GM13976 (cell line): ENCODE results near the gene TMEM135.
A peak's percentile ranks its signal among the peaks of the same experiment; 100 is the strongest.
"Not testable (repeated sequence)": the region's sequence is repeated elsewhere in the genome, so short reads cannot be mapped to it uniquely, and the experiment has no call there.

Experiments used
- DNase-seq: peaks from one replicate; pipeline ENCODE4 v3.0.0; 2012; ENCODE audit warnings: low spot score
- in situ Hi-C: fragments of 300-500 bp; cut with MboI; formaldehyde crosslinking; loops from one replicate; pipeline ENCODE4 v1.12.0; 2022; ENCODE audit warnings: low sequenced_read_pairs, mixed read lengths, inconsistent platforms; ENCODE audit not compliant: unreplicated experiment
- TF ChIP-seq, protein P1 (sequence below): IDR thresholded peaks from 2 replicates; pipeline ENCODE4 v1.5.1; 2012; ENCODE audit warnings: borderline replicate concordance, mild to moderate bottlenecking; ENCODE audit not compliant: insufficient read depth; ENCODE audit errors: extremely low read depth, missing control alignments, control extremely low read depth

Gene TMEM135

GRCh38 chr11:87092159-87092558 lies 54.4 kb downstream of the TMEM135 start:
- TF ChIP-seq, protein P1, sequence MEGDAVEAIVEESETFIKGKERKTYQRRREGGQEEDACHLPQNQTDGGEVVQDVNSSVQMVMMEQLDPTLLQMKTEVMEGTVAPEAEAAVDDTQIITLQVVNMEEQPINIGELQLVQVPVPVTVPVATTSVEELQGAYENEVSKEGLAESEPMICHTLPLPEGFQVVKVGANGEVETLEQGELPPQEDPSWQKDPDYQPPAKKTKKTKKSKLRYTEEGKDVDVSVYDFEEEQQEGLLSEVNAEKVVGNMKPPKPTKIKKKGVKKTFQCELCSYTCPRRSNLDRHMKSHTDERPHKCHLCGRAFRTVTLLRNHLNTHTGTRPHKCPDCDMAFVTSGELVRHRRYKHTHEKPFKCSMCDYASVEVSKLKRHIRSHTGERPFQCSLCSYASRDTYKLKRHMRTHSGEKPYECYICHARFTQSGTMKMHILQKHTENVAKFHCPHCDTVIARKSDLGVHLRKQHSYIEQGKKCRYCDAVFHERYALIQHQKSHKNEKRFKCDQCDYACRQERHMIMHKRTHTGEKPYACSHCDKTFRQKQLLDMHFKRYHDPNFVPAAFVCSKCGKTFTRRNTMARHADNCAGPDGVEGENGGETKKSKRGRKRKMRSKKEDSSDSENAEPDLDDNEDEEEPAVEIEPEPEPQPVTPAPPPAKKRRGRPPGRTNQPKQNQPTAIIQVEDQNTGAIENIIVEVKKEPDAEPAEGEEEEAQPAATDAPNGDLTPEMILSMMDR, result no peak
- DNase-seq, result no peak
- in situ Hi-C loops, result no loop called here

DNA sequence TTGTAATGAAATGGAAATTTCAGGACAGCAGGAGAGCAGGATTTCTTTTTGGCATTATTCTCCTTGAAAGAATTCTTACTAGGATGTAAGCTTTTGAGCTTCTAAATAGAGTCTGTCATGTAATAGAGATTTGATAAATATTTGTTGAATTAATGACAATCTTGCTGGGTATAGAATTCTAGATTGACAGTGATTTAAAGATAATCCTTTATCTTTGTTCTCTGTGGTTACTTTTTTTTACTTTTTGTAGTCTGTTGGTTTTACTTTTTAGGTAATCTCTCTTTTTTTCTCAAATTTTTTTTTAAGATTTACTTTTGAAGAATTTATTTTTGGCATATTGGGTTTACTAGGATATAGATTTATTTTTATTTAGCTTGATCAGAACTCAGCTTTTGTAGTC lies 54.8 kb downstream of the TMEM135 start:
- TF ChIP-seq, protein P1, result no peak
- no peak for DNase-seq
- in situ Hi-C loops, result no loop called here

DNA sequence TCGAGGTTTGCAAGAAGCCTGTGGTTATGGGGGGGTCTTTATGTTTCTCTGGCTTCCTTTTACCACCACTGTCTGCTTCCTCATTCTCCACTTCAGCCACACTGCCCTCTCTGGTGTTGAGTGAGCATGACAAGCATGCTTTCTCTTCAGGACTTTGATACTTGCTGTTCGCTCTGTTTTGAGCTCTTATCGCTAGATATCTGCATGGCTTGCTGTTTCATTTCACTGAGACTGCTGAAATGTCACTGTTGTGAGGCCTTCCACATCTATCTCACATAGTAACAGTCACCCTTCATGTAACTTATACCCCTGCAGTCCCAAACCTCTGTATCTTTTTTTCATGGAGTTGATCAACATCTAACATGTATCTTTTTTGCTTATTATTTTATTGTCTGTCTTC lies 59.8 kb downstream of the TMEM135 start:
- peak; percentile 62 for DNase-seq
- TF ChIP-seq, protein P1, result peak; percentile 69
- in situ Hi-C loops, result no loop called here

DNA sequence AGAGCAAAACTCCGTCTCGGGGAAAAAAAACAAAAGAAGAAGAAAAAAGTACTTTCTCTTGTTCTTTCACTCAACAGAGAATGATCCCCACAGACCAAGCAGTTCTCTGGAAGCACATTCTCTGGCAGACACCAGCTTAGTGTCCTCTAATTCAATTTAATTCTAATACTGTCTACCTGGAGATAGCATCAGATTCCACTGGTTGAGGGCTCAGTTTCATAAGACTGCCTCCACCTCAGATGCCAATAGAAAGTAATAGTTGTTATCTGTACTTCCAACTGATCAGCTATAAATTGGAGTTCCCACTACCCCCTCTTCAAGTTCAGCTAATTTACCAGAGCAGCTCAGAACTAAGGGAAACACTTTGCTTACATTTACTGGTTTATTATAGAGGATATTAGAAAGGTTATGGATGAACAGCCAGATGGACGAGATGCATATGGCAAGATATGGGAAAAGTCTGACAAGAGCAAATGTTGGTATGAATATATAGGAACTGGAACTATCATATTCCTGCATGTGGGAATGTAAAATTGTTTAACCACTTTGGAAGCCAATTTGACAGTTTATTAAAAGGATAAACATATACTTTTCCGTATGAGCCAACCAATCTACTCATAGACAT lies 64.3 kb downstream of the TMEM135 start:
- DNase-seq, result no peak
- in situ Hi-C loops, result no loop called here
- TF ChIP-seq, protein P1, result no peak

- in situ Hi-C loops, DNase-seq: not testable (repeated sequence)
Observed at GRCh38 chr11:87105826-87106225, 68.1 kb downstream of the TMEM135 start.

GRCh38 chr11:87107379-87107778 lies 69.6 kb downstream of the TMEM135 start:
- DNase-seq, in situ Hi-C loops: not testable (repeated sequence)

DNA sequence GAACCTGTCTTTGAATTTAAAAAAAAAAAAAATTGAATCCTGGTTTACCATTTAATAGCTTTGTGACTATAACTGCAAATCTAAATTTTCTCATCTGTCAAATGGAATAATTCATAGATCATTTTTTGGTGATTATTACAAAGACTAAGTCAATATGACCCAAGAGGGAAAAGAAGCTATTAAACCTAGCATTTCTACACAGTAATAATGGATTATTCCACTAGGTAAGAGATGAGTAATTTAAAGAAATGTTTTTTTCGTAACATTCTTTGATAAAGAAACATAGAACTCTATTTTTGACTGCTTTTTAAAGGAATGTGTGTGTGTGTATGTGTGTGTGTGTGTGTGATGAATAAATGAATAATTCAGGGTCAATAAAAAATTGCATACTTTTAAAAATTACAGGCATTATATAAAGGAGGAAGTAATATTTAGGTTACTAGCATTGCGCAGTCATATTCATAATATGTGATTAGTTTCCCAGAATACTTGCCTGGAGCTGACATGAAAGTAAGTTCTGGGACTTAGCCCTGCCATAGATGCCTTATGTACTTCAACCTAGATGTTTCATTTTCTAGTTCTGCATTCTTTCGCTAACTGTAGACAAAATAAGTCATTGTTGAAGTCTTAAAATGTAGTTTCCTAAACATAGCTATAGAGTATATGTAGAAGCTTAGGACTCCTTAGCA lies 72.9 kb downstream of the TMEM135 start:
- TF ChIP-seq, protein P1, result no peak
- no peak for DNase-seq
- in situ Hi-C loops, result no loop called here
